Measurements from ENCODE around the gene LTF.

The LTF gene

DNA sequence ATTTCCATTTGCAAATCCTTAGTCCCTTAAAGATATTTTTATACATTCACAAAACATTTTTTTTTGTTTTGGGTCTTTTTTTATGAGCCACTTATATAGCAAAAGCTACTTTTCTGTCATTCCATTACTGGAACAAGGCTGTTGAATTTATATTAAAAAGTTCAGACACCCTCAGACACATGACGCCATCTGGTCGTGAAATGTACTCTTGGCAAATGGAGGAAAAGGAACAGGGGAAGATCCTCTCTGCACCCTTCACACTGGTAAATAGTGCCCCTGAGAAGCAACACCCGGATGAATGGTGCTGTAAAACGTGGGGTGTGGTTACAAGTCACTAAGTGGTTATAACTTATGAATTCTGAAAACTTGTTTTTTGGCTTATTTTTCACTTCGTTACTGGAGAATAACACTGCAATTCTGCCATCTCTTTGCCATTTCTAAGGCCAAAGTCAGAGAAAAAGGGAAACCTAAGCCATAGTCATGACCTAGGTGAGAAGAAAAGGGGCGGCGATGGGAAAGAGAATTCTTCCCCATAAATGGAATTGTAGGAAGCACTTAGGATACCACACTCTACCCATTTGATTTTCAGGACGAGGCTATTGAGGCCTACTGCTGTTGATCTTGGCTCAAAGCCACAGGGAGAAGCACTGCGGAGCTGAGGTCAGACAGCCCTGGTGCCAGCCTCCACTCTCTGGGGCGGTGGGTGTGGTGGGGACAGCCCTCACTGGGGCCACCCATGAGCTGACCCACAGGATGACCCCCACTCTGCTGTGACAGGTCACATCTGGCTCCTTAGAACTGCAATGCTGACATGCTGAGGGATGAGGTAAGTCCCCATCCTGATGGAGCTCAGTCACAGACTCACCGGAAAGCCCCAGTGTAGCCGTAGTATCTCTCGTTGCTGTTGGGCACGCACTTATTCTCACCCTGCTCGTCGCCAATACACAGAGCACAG is 21.9 kb downstream of the LTF start:
- H3K36me3 ChIP-seq (ENCODE audit: low read depth), result no peaks in the 10 kb centered on the region
- H3K27ac ChIP-seq (ENCODE audit: poor library complexity, severe bottlenecking), result no peak overlapping the region
- H3K4me1 ChIP-seq (ENCODE audit: insufficient read depth, poor library complexity, severe bottlenecking), result no peaks in the 10 kb centered on the region
- no peak overlapping the region for H3K4me3 ChIP-seq (ENCODE audit: severe bottlenecking)
- ATAC-seq (ENCODE audit: low read depth) (no peak), DNase-seq (ENCODE audit: low spot score) (no peak)
- TF ChIP-seq, protein P1, sequence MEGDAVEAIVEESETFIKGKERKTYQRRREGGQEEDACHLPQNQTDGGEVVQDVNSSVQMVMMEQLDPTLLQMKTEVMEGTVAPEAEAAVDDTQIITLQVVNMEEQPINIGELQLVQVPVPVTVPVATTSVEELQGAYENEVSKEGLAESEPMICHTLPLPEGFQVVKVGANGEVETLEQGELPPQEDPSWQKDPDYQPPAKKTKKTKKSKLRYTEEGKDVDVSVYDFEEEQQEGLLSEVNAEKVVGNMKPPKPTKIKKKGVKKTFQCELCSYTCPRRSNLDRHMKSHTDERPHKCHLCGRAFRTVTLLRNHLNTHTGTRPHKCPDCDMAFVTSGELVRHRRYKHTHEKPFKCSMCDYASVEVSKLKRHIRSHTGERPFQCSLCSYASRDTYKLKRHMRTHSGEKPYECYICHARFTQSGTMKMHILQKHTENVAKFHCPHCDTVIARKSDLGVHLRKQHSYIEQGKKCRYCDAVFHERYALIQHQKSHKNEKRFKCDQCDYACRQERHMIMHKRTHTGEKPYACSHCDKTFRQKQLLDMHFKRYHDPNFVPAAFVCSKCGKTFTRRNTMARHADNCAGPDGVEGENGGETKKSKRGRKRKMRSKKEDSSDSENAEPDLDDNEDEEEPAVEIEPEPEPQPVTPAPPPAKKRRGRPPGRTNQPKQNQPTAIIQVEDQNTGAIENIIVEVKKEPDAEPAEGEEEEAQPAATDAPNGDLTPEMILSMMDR (IDR thresholded peaks at IDR 0.05; ENCODE audit: poor library complexity, severe bottlenecking), result peak; percentile 73
- no peaks in the 10 kb centered on the region for H3K27me3 ChIP-seq (ENCODE audit: insufficient read depth, poor library complexity, severe bottlenecking)
- no peaks in the 10 kb centered on the region for H3K9me3 ChIP-seq (ENCODE audit: severe bottlenecking)

DNA sequence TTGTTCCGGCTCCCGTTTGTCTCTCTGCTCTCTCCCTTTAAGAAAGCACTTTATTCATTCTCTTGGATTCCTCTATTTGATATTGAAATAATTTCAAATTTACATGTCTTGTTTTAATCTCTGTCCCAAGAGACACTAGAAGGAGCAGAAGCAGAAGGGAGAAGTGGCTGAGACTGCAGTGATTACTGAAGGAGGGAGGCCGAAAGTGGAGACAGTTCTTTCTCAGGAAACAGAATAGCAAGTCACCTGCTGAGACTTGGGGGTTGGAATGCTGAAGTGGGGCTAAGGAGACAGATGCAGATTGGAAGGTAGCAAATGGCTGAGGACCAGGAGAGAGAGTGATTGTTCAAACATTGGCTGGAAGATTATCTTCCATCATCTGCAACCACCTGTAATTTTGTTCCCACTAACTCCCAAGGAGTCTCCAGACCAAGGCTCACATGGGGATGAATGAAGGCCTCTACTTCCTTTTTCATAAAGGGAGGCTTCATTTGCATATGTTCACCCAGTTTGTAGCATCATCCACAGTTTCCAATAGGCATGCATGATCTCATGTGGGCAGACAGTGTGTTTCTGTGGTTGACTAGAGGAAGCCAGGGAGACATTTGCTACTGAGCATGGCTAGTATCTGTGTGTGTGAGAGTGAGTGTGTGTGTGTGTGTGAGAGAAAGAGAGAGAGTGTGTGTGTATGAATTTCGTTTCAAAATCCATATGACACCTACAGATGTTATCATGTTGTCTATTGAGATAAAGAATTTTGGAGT is 24.0 kb downstream of the LTF start:
- H3K27ac ChIP-seq (ENCODE audit: poor library complexity, severe bottlenecking), result no peak overlapping the region
- DNase-seq (ENCODE audit: low spot score) (no peak), ATAC-seq (ENCODE audit: low read depth) (no peak)
- no peaks in the 10 kb centered on the region for H3K27me3 ChIP-seq (ENCODE audit: insufficient read depth, poor library complexity, severe bottlenecking)
- H3K9me3 ChIP-seq (ENCODE audit: severe bottlenecking), result no peaks in the 10 kb centered on the region
- H3K4me1 ChIP-seq (ENCODE audit: insufficient read depth, poor library complexity, severe bottlenecking), result no peaks in the 10 kb centered on the region
- TF ChIP-seq, protein P1 (IDR thresholded peaks at IDR 0.05; ENCODE audit: poor library complexity, severe bottlenecking), result no peak
- H3K36me3 ChIP-seq (ENCODE audit: low read depth), result no peaks in the 10 kb centered on the region
- no peak overlapping the region for H3K4me3 ChIP-seq (ENCODE audit: severe bottlenecking)

DNA sequence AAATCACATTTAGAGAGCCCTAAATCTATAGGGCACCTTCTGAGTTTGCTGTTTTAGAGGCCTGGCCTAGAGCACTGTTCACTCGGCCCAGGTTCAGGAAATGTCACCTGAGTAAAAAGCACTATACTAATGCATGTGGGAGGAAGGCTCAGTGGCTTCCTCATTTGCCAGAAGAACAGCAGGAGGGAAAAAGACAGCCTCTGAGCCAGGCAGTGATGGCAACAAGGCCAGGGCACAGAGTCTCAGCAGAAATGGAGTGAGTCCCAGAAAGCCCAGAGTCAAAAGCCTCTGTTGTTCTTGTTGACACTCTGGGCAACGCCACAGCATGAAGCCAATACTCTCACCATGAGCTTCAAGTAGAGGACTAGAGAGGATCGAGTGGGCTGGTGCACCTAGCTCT is 25.9 kb downstream of the LTF start:
- no peaks in the 10 kb centered on the region for H3K9me3 ChIP-seq (ENCODE audit: severe bottlenecking)
- TF ChIP-seq, protein P1 (IDR thresholded peaks at IDR 0.05; ENCODE audit: poor library complexity, severe bottlenecking), result no peak
- ATAC-seq (ENCODE audit: low read depth) (no peak), DNase-seq (ENCODE audit: low spot score) (no peak)
- H3K4me3 ChIP-seq (ENCODE audit: severe bottlenecking), result no peak overlapping the region
- H3K36me3 ChIP-seq (ENCODE audit: low read depth), result no peaks in the 10 kb centered on the region
- no peak overlapping the region for H3K27ac ChIP-seq (ENCODE audit: poor library complexity, severe bottlenecking)
- no peaks in the 10 kb centered on the region for H3K27me3 ChIP-seq (ENCODE audit: insufficient read depth, poor library complexity, severe bottlenecking)
- H3K4me1 ChIP-seq (ENCODE audit: insufficient read depth, poor library complexity, severe bottlenecking), result no peaks in the 10 kb centered on the region

DNA sequence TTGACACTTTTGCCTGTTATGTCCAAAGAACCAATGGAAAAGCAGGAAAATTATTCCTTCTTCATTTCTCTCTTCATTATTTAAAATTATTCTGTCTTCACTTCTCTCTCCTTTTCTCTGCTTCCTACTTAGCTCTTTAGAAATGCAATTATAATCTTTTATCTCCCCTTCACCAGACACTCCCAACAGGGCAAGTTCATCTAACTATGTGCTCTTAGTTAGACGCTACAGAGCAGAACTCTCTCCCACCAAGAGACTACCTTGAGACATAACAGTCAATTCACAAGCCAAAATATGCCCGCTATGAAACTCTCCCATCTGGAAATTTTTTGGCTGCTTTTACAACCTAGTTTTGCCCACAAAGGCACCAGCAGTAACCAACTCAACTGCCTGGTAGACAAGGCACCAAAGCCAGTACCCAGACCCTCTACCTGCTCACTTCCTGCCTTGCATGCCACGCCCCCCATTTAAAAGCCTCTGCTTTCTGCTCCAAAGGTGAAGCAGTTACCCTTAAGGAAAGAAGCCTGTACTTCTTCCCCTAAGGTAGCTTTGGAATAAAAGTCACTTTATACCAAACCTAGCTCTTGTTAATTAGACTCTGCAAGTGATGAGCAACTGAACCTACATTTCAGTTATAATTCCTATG is 29.5 kb downstream of the LTF start:
- Histone ChIP-seq H3K4me1 (ENCODE audit: insufficient read depth, poor library complexity, severe bottlenecking) (no peaks in the 10 kb centered on the region), H3K27ac (ENCODE audit: poor library complexity, severe bottlenecking) (no peak overlapping the region), H3K4me3 (ENCODE audit: severe bottlenecking) (no peak overlapping the region), H3K9me3 (ENCODE audit: severe bottlenecking) (no peaks in the 10 kb centered on the region), H3K36me3 (ENCODE audit: low read depth) (no peaks in the 10 kb centered on the region), H3K27me3 (ENCODE audit: insufficient read depth, poor library complexity, severe bottlenecking) (no peaks in the 10 kb centered on the region)
- DNase-seq (ENCODE audit: low spot score) (no peak), ATAC-seq (ENCODE audit: low read depth) (no peak)
- TF ChIP-seq, protein P1 (IDR thresholded peaks at IDR 0.05; ENCODE audit: poor library complexity, severe bottlenecking), result no peak

All from RWPE2 (cell line).